ENCODE measurements around the gene UBE2H. TPM values are rescaled to one million over a fixed set of nuclear protein-coding genes. Genes with fewer than 3 reads are reported as not detected.
"Not testable (repeated sequence)": the region's sequence is repeated elsewhere in the genome, so short reads cannot be mapped to it uniquely, and the experiment has no call there.

Gene UBE2H
- total RNA-seq (2014; rRNA removed; shearing (Covaris generic)) = 34.0 and 49.3 TPM in 2 replicates

GRCh38 chr7:129952653-129953560 is at the start of gene UBE2H:
Gene UBE2H, minus strand, starts transcription at chr7:129952960. Its CDS starts 405 bp downstream, at chr7:129952555.
- in situ Hi-C loops (cut with HindIII; ENCODE audit: low sequenced_read_pairs) = no loop called here

DNA sequence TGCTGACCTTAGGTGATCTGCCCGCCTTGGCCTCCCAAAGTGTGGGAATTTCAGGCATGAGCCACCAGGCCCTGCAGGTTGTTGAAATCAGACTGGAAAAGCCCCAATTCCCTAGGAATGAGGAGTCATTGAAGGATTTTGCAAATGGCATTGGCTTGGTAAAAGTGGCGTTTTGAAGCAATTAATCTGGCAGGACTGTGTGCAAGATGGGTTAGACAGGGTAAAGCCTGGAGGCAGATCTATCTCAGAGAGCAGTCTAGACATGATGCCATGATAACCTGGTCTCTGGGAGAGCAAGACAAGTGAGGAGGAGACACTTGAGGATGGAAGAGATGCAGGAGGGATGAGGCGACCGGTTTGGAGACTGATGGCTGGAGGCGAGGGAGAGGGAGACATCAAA is 45.7 kb upstream of the UBE2H start:
- DNase-seq (ENCODE audit: low spot score) = no peak
- in situ Hi-C loops (cut with HindIII; ENCODE audit: low sequenced_read_pairs) = no loop called here

More at GRCh38 chr7:129952653-129953560, at the start of gene UBE2H:
- peak; percentile 96 for DNase-seq (ENCODE audit: low spot score)

DNA sequence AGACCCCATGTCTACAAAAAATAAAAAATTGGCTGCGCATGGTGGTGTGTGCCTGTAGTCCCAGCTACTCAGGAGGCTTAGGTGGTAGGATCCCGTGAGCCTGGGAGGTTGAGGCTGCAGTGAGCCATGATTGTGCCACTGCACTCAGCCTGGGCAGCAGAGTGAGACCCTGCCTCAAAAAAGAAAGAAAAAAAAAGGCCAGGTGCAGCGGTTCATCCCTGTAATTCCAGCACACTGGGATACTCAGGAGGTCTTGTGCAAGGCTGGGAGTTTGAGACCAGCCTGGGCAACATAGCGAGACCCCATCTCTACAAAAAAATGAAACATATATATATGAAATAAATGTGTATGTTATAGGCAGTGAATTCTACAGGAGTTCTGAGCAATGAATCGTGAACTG is 44.5 kb upstream of the UBE2H start:
- no peak for DNase-seq (ENCODE audit: low spot score)
- in situ Hi-C loops (cut with HindIII; ENCODE audit: low sequenced_read_pairs) = no loop called here

DNA sequence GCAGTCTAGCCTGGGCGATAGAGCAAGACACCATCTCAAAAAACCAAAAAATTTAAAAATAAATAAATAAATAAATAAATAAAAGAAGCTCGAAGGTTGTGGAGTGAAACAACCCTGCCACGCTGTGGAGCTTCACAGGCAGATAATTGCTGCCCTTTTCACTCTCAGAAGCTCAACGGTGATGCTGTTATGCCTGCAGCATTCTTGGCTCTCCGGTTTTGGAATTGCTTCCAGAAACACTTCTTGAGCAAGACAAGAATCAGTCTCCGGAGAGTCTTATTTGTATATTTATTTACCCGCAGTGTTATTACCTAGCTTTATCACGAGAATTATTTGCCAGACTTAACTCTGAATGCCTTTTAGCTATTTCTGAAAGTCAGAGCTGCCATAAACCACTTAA is 40.5 kb upstream of the UBE2H start:
- in situ Hi-C loops (cut with HindIII; ENCODE audit: low sequenced_read_pairs) = no loop called here

GRCh38 chr7:129990403-129991192 is 37.8 kb upstream of the UBE2H start:
- DNase-seq (ENCODE audit: low spot score) = peak; percentile 47
- in situ Hi-C loops (cut with HindIII; ENCODE audit: low sequenced_read_pairs) = no loop called here

More for the DNA sequence above, 40.5 kb upstream of the UBE2H start:
- DNase-seq (ENCODE audit: low spot score) = no peak

GRCh38 chr7:129989466-129989865 is 36.7 kb upstream of the UBE2H start:
- in situ Hi-C loops (cut with HindIII; ENCODE audit: low sequenced_read_pairs) = no loop called here

GRCh38 chr7:129986600-129986999 is 33.8 kb upstream of the UBE2H start:
- DNase-seq (ENCODE audit: low spot score) = no peak
- in situ Hi-C loops (cut with HindIII; ENCODE audit: low sequenced_read_pairs) = no loop called here

More at GRCh38 chr7:129989466-129989865, 36.7 kb upstream of the UBE2H start:
- no peak for DNase-seq (ENCODE audit: low spot score)

GRCh38 chr7:129980667-129981066 is 27.9 kb upstream of the UBE2H start:
- no peak for DNase-seq (ENCODE audit: low spot score)
- in situ Hi-C loops (cut with HindIII; ENCODE audit: low sequenced_read_pairs) = no loop called here

DNA sequence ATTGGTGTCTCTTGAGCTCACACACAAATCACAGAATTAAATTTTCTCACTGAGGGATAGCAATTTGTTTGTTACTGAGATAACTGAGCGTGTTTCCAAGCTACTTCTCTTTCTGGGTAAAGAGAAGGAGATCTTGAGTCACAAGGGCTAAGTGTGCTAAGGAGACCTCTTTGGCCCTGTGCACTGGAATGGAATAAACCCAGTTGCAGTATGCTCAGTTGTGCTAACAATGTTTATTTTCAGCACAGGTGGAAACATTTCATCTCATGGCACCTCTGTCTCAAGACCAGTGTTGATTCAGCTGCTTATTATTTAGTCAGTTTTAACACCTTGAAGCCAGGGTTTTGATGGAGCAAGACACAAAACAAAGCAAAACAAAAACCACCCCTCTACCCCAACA is 22.5 kb upstream of the UBE2H start:
- DNase-seq (ENCODE audit: low spot score) = no peak
- in situ Hi-C loops (cut with HindIII; ENCODE audit: low sequenced_read_pairs) = no loop called here

- DNase-seq (ENCODE audit: low spot score) = no peak
- in situ Hi-C loops (cut with HindIII; ENCODE audit: low sequenced_read_pairs) = no loop called here
Observed at GRCh38 chr7:129970816-129971215, 18.1 kb upstream of the UBE2H start.

- no peak for DNase-seq (ENCODE audit: low spot score)
- in situ Hi-C loops (cut with HindIII; ENCODE audit: low sequenced_read_pairs) = no loop called here
Observed at GRCh38 chr7:129969881-129970446, 17.2 kb upstream of the UBE2H start.

DNA sequence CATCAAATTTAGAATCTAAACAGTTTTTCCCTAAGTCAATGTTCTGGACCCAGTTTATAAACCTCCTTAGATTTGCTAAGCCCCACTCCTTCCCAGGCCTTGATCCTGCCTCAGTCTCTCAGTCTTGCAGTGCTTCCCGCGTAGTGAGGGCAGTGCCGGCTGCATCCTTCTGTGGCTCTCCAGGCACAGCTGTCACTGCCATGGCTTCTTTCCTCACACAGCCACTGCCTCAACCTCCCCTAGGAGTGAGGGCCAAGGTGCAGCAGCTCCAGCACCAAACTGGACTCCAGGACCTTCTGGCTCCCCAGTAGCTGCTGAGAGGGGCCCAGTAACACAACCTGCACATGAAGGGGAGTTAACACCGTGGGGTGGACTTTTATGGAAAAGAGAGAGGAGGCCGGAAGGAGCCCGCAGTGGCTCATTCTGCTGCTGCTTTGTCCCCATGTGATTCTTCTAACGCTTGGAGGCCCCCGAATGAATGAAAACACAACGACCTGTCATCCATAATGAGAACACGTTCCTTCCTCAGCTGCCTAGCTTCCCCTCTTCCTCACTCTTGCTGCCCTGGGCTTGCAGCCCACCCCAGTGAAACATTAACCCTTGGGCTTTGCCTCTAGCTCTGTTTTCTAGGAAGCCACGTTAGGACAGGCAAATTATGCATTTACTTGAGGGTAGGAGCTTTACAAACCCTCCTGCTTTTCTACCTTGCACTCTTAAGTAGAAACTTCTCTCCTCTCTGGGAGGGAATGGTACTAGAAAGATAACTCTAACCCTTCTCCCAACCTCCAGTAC is 16.0 kb upstream of the UBE2H start:
- no peak for DNase-seq (ENCODE audit: low spot score)
- in situ Hi-C loops (cut with HindIII; ENCODE audit: low sequenced_read_pairs) = no loop called here

DNA sequence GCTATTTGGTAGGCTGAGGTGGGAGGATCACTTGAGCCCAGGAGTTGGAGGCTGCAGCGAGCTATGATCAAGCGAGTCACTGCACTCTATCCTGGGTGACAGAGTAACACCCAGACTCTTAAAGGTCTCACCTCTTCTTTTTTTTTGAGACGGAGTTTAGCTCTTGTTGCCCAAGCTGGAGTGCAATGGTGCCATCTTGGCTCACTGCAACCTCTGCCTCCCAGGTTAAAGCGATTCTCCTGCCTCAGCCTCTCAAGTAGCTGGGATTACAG is 7.4 kb upstream of the UBE2H start:
- in situ Hi-C loops (cut with HindIII; ENCODE audit: low sequenced_read_pairs); DNase-seq (ENCODE audit: low spot score): not testable (repeated sequence)

DNA sequence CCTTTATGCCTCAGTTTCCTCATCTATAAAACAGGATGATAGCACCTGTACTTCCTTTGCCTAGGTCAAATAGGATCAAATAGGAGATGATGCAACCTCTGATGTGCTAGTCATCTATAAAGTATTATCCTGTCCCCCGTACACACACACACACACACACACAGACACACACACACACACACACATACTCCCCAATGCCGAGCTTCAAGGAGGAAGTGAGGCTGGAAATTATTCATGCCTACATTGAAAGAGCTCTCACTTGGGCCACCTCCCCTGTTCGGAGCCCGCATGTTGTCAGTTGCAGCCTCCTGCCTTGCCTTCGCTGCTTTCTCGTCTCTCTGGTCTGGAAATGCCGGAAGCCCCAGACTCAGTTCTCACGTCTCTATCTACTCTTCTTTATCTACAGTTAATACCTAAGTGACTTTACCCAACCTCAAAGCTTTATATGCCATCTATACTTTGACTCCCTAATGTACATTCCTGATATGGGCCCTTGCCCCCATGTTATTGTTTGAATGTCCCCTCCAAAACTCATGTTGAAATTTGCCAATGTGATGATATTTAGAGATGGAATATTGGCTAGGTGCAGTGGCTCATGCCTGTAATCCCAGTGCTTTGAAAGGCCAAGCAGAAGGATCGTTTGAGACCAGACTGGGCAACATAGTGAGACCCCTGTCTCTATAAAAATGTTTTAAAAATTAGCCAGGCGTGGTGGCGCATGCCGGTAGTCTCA is 6.9 kb upstream of the UBE2H start:
- DNase-seq (ENCODE audit: low spot score) = no peak
- in situ Hi-C loops (cut with HindIII; ENCODE audit: low sequenced_read_pairs) = no loop called here

DNA sequence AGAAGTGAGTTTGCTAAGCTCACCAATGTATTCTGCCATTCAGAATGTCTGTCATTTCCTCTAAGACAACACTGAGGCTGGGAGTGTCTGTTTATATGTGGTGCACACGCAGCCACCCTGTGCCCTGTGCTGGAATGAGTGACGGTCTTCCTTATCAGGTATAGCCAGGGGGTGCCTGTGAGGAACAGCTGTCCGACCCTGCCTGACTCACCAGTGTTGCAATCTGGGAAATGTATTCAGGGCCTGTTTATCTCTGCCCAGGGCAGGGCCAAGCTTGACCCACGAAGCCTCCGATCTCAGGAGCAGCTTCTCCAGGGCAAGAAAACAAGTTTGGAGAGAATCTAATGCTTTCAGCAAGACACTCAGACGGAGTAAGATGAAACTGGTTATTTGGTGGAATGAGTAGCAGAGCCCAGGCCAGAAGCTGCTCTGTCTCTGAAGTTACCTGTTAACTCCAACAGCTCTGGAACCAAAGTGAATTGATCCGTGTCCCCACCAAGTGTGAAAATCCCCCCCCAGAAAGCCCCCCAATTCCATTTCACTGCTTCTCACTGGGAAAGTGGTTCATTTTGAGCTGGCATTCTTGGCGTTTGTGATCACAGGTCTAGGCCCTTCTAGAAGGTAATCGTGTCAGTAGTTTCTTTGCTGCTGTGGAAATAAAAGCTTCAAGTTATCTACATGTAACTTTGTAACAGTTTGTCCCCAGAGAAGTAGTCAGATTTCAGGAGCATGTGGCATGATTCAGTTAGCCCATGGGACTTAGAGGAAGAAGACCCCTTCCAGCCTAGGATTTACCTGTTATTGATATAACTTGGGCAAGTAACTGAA is 6.1 kb upstream of the UBE2H start:
- DNase-seq (ENCODE audit: low spot score) = no peak
- in situ Hi-C loops (cut with HindIII; ENCODE audit: low sequenced_read_pairs) = no loop called here

DNA sequence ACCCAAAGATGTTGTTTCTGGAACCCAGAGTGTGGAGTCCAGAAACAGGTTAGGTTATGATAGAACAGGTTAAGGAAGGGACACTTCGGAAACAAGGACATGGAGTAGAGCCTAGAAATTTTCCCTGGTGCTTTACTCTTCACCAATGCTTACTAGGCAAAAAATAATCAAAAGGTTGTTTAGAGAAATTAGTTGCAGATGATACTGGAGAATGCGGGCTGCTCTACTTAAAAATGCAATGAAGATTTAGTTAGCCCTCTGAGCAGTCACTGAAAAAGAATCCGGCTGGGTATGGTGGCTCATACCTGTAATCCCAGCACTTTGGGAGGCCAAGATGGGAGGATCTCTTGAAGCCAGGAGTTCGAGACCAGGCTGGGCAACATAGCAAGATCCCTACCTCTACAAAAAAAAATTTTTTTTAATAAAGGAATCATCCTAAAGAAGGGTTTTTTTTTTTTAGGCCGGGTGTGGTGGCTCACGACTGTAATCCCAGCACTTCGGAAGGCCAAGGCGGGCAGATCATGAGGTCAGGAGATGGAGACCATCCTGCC is 3.3 kb upstream of the UBE2H start:
- in situ Hi-C loops (cut with HindIII; ENCODE audit: low sequenced_read_pairs) = no loop called here
- no peak for DNase-seq (ENCODE audit: low spot score)

GRCh38 chr7:129952086-129952652 is 591 bp downstream of the UBE2H start:
- DNase-seq (ENCODE audit: low spot score) = peak; percentile 60
- in situ Hi-C loops (cut with HindIII; ENCODE audit: low sequenced_read_pairs) = no loop called here

Data from G401 (cell line).